Testis (tissue), 3 donors: ENCODE data around the gene ULK4. TPM values are rescaled to one million over a fixed set of nuclear protein-coding genes. Genes with fewer than 3 reads are reported as not detected.

Experiments used
- DNase-seq: peaks from one replicate; pipeline ENCODE4 v3.0.0-alpha.2; 2019
- H3K27ac ChIP-seq, 2 donors: fragments of 200-600 bp; sonication (generic); one replicate each; pipeline ENCODE4 v1.5.1; 2019
- H3K27me3 ChIP-seq: fragments of 200-600 bp; sonication (generic); one replicate; pipeline ENCODE4 v1.5.1; 2019
- H3K36me3 ChIP-seq: fragments of 200-600 bp; sonication (generic); one replicate; pipeline ENCODE4 v1.5.1; 2017; ENCODE audit warnings: low read depth; ENCODE audit errors: missing control alignments
- H3K4me1 ChIP-seq: fragments of 200-600 bp; sonication (generic); one replicate; pipeline ENCODE4 v1.5.1; 2019
- H3K4me3 ChIP-seq, 2 donors: fragments of 200-600 bp; sonication (generic); one replicate each; pipeline ENCODE4 v1.5.1; 2017 to 2019
- H3K9me3 ChIP-seq: fragments of 200-600 bp; sonication (generic); one replicate; pipeline ENCODE4 v1.5.1; 2017
- CTCF ChIP-seq, 3 experiments: fragments of 450-650 bp in 2 of 3; fragments of 200-600 bp in 1 of 3; sonication (generic) in 1 of 3; IDR thresholded peaks; one replicate each; pipeline ENCODE4 v1.5.1; 2016 to 2019; ENCODE audit warnings: antibody characterized with exemption in 3 of 3, mild to moderate bottlenecking in 2 of 3, moderate library complexity in 1 of 3
- POLR2A ChIP-seq: fragments of 450-650 bp; IDR thresholded peaks from one replicate; pipeline ENCODE4 v1.6.1; 2017; ENCODE audit warnings: antibody characterized with exemption, mild to moderate bottlenecking, moderate library complexity
- WGBS, 2 donors: methylation state at CpG; one replicate each; pipeline ENCODE4 v1.1.5; 2018; 5-methylcytosine and 5-hydroxymethylcytosine counted together
- intact Hi-C: fragments of 100-400 bp; cut with DNase I; formaldehyde crosslinking; loops from one replicate; pipeline ENCODE4 v1.15.1; 2023; ENCODE audit warnings: low total_unique reads
- polyA plus RNA-seq: library from polyadenylated mRNA; stranded (reverse); fragments of 350-450 nt; fragmentation: Illumina TruSeq; extraction: RNeasy Lipid Tissue Mini Kit (QIAGEN cat#74804); gene quantifications from one replicate; pipeline ENCODE4 v1.2.3, GENCODE V29; 2014; ENCODE audit warnings: low read depth, low replicate concordance; ENCODE audit not compliant: insufficient read depth
- total RNA-seq, 2 donors: library from RNA; depleted of rRNA; stranded (reverse); fragments of >200 nt; gene quantifications; one replicate each; pipeline ENCODE4 v1.2.3, GENCODE V29; 2016

Gene ULK4
- total and polyA plus RNA-seq, 3 donors from 2014 or later, result 45.7 to 91.6 (median 47.4) TPM

GRCh38 chr3:41330465-41330864 lies 631.4 kb downstream of the ULK4 start:
- Histone ChIP-seq H3K4me3 (no peak overlapping the region), H3K27ac (no peak overlapping the region), H3K9me3 (no peaks in the 10 kb centered on the region), H3K36me3 (no peaks in the 10 kb centered on the region), H3K27me3 (no peaks in the 10 kb centered on the region), H3K4me1 (no peaks in the 10 kb centered on the region)
- TF ChIP-seq CTCF (IDR thresholded peaks at IDR 0.05), result no peak
- TF ChIP-seq POLR2A, result no peak
- DNase-seq, result no peak
- WGBS, 2 donors, result 82 to 85% methylated on average over 1 of the region's 1 CpG
- intact Hi-C loops, result no loop called here

DNA sequence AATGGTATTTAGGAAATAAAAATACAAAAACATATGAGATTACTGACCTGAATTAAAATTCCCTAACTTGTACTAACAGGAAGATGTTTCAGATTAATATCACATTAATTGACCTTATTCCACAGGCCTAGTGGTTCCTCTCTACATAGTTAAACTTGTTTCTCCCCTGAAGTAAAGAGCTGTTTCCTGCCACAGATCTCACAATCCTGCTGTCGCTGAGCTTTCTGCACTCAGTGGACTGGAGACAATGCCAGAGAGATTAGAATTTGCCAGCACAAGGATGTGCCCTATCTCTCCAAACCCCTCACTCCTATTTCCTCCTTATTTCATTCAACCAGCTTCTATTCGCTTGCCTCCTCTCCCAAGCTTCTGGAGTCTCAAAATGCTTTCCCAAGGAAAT lies 632.0 kb downstream of the ULK4 start:
- H3K27me3 ChIP-seq, result no peaks in the 10 kb centered on the region
- H3K4me1 ChIP-seq, result no peaks in the 10 kb centered on the region
- TF ChIP-seq CTCF (IDR thresholded peaks at IDR 0.05) (no peak), POLR2A (no peak)
- no peak overlapping the region for H3K27ac ChIP-seq
- no peaks in the 10 kb centered on the region for H3K9me3 ChIP-seq
- H3K4me3 ChIP-seq, result no peak overlapping the region
- WGBS, 2 donors, result 52 to 61% methylated on average over 2 of the region's 2 CpGs
- intact Hi-C loops, result no loop called here
- no peaks in the 10 kb centered on the region for H3K36me3 ChIP-seq
- no peak for DNase-seq

DNA sequence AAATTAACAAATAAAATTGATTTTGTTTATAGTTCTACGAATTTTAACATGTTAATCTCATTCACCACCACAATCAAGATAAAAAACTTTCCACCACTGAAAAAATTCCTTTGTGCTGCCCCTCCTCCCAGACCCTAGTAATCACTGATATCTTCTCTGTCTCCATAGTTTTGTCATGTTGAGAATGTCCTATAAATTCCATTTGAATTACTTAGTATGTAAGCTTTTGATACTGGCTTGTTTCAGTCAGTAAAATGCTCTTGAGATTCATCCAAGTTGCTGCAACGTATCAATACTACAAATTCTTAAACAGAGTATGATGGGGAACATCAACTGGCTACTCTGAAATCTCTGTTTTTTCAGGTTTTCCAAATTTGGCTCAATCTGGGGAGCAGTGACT lies 633.0 kb downstream of the ULK4 start:
- no peak for DNase-seq

GRCh38 chr3:41327718-41328117 lies 634.2 kb downstream of the ULK4 start:
- no peak for TF ChIP-seq CTCF (IDR thresholded peaks at IDR 0.05)
- TF ChIP-seq POLR2A, result no peak
- no peaks in the 10 kb centered on the region for H3K4me1 ChIP-seq
- no peaks in the 10 kb centered on the region for H3K36me3 ChIP-seq
- H3K4me3 ChIP-seq, result no peak overlapping the region
- no peaks in the 10 kb centered on the region for H3K27me3 ChIP-seq
- DNase-seq, result no peak
- intact Hi-C loops, result no loop called here
- no peaks in the 10 kb centered on the region for H3K9me3 ChIP-seq
- H3K27ac ChIP-seq, result no peak overlapping the region
- 66 to 72% methylated on average over 6 of the region's 6 CpGs for WGBS, 2 donors

More for the DNA sequence above, 633.0 kb downstream of the ULK4 start:
- WGBS, 2 donors, result 73 to 77% methylated on average over 2 of the region's 2 CpGs
- intact Hi-C loops, result no loop called here
- no peak for TF ChIP-seq CTCF (IDR thresholded peaks at IDR 0.05)
- no peak for TF ChIP-seq POLR2A
- H3K9me3 ChIP-seq, result no peaks in the 10 kb centered on the region
- no peak overlapping the region for H3K4me3 ChIP-seq
- H3K27me3 ChIP-seq, result no peaks in the 10 kb centered on the region
- no peaks in the 10 kb centered on the region for H3K36me3 ChIP-seq
- H3K4me1 ChIP-seq, result no peaks in the 10 kb centered on the region
- no peak overlapping the region for H3K27ac ChIP-seq

DNA sequence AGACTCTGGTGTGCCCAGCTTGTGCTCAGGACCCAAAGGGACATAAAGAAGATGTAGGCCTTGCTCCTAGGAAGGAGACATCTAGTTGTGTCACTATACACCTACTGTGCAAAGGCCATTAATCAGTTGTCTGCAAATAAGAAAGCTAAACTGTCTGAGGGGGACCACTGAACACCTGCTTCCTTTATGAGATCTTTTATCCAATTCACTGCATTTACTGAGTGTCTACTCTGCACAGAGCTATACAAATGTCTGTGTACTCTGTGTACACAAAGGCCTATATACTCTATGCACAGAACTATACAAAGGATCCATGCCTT lies 637.8 kb downstream of the ULK4 start:
- Histone ChIP-seq H3K4me1 (no peaks in the 10 kb centered on the region), H3K27ac (no peak overlapping the region), H3K4me3 (no peak overlapping the region), H3K36me3 (no peaks in the 10 kb centered on the region), H3K27me3 (no peaks in the 10 kb centered on the region), H3K9me3 (no peaks in the 10 kb centered on the region)
- intact Hi-C loops, result no loop called here
- no peak for DNase-seq
- TF ChIP-seq POLR2A, result no peak
- no peak for TF ChIP-seq CTCF (IDR thresholded peaks at IDR 0.05)
